Measurements from ENCODE around the gene ROBO4.

The ROBO4 gene

GRCh38 chr11:124916370-124916710, 18.7 kb upstream of the ROBO4 start:
- Histone ChIP-seq H3K36me3 (ENCODE audit: control insufficient read depth, insufficient read depth, low read length) (no peaks in the 10 kb centered on the region), H3K27me3 (ENCODE audit: control insufficient read depth, insufficient read depth, low read length) (peaks cover 22% of the 10 kb centered on the region), H3K4me1 (ENCODE audit: control insufficient read depth, insufficient read depth, low read length) (no peaks in the 10 kb centered on the region), H3K4me3 (ENCODE audit: low read length) (no peak overlapping the region), H3K9ac (ENCODE audit: low read length) (no peak overlapping the region), H3K9me3 (ENCODE audit: control insufficient read depth, low read length) (no peaks in the 10 kb centered on the region)

- no peak overlapping the region for H3K9ac ChIP-seq (ENCODE audit: low read length)
- H3K4me1 ChIP-seq (ENCODE audit: control insufficient read depth, insufficient read depth, low read length) = no peaks in the 10 kb centered on the region
- H3K4me3 ChIP-seq (ENCODE audit: low read length) = no peak overlapping the region
- no peaks in the 10 kb centered on the region for H3K9me3 ChIP-seq (ENCODE audit: control insufficient read depth, low read length)
- peaks cover 21% of the 10 kb centered on the region for H3K27me3 ChIP-seq (ENCODE audit: control insufficient read depth, insufficient read depth, low read length)
- no peaks in the 10 kb centered on the region for H3K36me3 ChIP-seq (ENCODE audit: control insufficient read depth, insufficient read depth, low read length)
Observed at GRCh38 chr11:124915541-124916369, 18.1 kb upstream of the ROBO4 start.

DNA sequence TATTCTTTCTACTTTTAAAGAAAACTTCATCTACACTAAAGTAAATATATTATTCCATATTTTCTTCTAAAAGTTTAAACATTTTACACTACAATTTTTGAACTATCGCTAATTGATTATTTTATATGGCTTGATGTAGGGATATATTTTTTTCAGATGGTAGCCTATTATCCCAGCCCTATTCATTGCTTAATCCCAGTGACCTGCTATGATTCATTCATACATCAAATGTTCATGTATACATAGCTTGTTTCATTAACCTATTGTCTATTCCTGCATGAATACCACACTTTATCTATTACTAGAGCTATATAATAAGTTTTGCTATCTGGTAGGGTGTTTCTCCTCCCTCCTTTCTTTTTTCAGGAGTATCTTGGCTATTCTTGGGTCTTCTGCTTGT, 5.0 kb upstream of the ROBO4 start:
- H3K4me3 ChIP-seq (ENCODE audit: low read length) = no peak overlapping the region
- no peaks in the 10 kb centered on the region for H3K9me3 ChIP-seq (ENCODE audit: control insufficient read depth, low read length)
- no peaks in the 10 kb centered on the region for H3K36me3 ChIP-seq (ENCODE audit: control insufficient read depth, insufficient read depth, low read length)
- no peaks in the 10 kb centered on the region for H3K4me1 ChIP-seq (ENCODE audit: control insufficient read depth, insufficient read depth, low read length)
- no peak overlapping the region for H3K9ac ChIP-seq (ENCODE audit: low read length)
- no peaks in the 10 kb centered on the region for H3K27me3 ChIP-seq (ENCODE audit: control insufficient read depth, insufficient read depth, low read length)

GRCh38 chr11:124900464-124900863, 2.8 kb upstream of the ROBO4 start:
- Histone ChIP-seq H3K4me3 (ENCODE audit: low read length) (no peak overlapping the region), H3K9me3 (ENCODE audit: control insufficient read depth, low read length) (no peaks in the 10 kb centered on the region), H3K36me3 (ENCODE audit: control insufficient read depth, insufficient read depth, low read length) (no peaks in the 10 kb centered on the region), H3K4me1 (ENCODE audit: control insufficient read depth, insufficient read depth, low read length) (no peaks in the 10 kb centered on the region), H3K27me3 (ENCODE audit: control insufficient read depth, insufficient read depth, low read length) (no peaks in the 10 kb centered on the region), H3K9ac (ENCODE audit: low read length) (no peak overlapping the region)

- H3K9ac ChIP-seq (ENCODE audit: low read length) = no peak overlapping the region
Observed at GRCh38 chr11:124899383-124900145, 1.9 kb upstream of the ROBO4 start.

GRCh38 chr11:124898711-124899110, 1.0 kb upstream of the ROBO4 start:
- Histone ChIP-seq H3K4me3 (ENCODE audit: low read length) (no peak overlapping the region), H3K9me3 (ENCODE audit: control insufficient read depth, low read length) (no peaks in the 10 kb centered on the region), H3K9ac (ENCODE audit: low read length) (no peak overlapping the region), H3K4me1 (ENCODE audit: control insufficient read depth, insufficient read depth, low read length) (no peaks in the 10 kb centered on the region), H3K27me3 (ENCODE audit: control insufficient read depth, insufficient read depth, low read length) (no peaks in the 10 kb centered on the region), H3K36me3 (ENCODE audit: control insufficient read depth, insufficient read depth, low read length) (no peaks in the 10 kb centered on the region)

More at GRCh38 chr11:124899383-124900145, 1.9 kb upstream of the ROBO4 start:
- Histone ChIP-seq H3K4me3 (ENCODE audit: low read length) (no peak overlapping the region), H3K27me3 (ENCODE audit: control insufficient read depth, insufficient read depth, low read length) (no peaks in the 10 kb centered on the region), H3K4me1 (ENCODE audit: control insufficient read depth, insufficient read depth, low read length) (no peaks in the 10 kb centered on the region), H3K36me3 (ENCODE audit: control insufficient read depth, insufficient read depth, low read length) (no peaks in the 10 kb centered on the region), H3K9me3 (ENCODE audit: control insufficient read depth, low read length) (no peaks in the 10 kb centered on the region)

DNA sequence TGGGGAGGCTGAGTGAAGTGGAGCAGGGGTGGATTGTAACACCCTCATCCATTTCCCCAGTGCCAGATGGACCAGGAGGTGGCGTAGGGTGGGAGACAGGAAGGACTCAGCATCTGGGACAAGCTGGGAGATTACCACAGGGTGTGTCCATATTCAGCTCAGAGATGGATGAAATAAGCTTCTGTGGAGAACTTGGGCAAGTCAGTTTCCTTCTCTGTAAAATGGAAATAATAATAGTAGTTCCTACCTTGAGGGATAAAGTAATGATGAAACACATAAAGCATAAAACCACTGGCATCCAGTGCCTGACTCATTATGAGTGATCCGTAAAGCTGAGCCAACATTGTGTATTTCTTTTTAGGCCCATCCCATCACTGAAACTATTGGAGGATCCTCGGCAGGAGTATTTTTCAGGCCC, 607 bp upstream of the ROBO4 start:
- Histone ChIP-seq H3K4me1 (ENCODE audit: control insufficient read depth, insufficient read depth, low read length) (no peaks in the 10 kb centered on the region), H3K9me3 (ENCODE audit: control insufficient read depth, low read length) (no peaks in the 10 kb centered on the region), H3K36me3 (ENCODE audit: control insufficient read depth, insufficient read depth, low read length) (no peaks in the 10 kb centered on the region), H3K9ac (ENCODE audit: low read length) (no peak overlapping the region), H3K4me3 (ENCODE audit: low read length) (no peak overlapping the region), H3K27me3 (ENCODE audit: control insufficient read depth, insufficient read depth, low read length) (no peaks in the 10 kb centered on the region)

DNA sequence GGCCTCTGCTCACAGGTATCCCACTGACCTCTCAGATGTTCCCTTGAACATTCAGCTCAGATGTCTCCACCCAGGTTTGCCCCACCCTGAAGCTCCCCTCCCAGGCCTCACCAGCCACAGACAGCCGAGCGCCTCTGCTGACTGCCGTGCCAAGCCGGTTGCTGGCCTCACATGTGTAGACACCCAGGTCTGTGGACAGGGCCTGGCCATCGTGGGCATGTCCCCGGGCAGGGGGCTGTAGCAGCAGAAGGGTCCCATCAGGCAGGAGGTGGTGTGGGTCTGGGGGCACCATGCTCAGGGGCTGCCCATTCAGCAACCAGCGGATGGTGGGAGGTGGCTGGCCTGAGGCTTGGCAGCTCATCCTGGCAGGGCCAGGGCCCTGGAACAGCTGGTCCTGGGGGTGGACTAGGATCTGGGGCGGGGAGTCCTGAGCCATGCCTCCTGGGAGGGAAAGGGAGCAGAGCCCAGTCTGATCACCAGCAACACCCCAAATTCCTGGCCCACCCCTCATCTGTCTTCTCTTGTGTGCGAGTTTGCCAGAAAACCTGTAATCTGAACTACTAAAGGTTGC, 759 bp downstream of the ROBO4 start:
- H3K9ac ChIP-seq (ENCODE audit: low read length) = no peak overlapping the region
- no peaks in the 10 kb centered on the region for H3K4me1 ChIP-seq (ENCODE audit: control insufficient read depth, insufficient read depth, low read length)
- H3K36me3 ChIP-seq (ENCODE audit: control insufficient read depth, insufficient read depth, low read length) = no peaks in the 10 kb centered on the region
- no peaks in the 10 kb centered on the region for H3K9me3 ChIP-seq (ENCODE audit: control insufficient read depth, low read length)
- no peaks in the 10 kb centered on the region for H3K27me3 ChIP-seq (ENCODE audit: control insufficient read depth, insufficient read depth, low read length)
- no peak overlapping the region for H3K4me3 ChIP-seq (ENCODE audit: low read length)

GRCh38 chr11:124896071-124896750, 1.5 kb downstream of the ROBO4 start:
- H3K27me3 ChIP-seq (ENCODE audit: control insufficient read depth, insufficient read depth, low read length) = no peaks in the 10 kb centered on the region
- no peak overlapping the region for H3K4me3 ChIP-seq (ENCODE audit: low read length)
- H3K36me3 ChIP-seq (ENCODE audit: control insufficient read depth, insufficient read depth, low read length) = no peaks in the 10 kb centered on the region
- no peaks in the 10 kb centered on the region for H3K4me1 ChIP-seq (ENCODE audit: control insufficient read depth, insufficient read depth, low read length)
- no peak overlapping the region for H3K9ac ChIP-seq (ENCODE audit: low read length)
- no peaks in the 10 kb centered on the region for H3K9me3 ChIP-seq (ENCODE audit: control insufficient read depth, low read length)

DNA sequence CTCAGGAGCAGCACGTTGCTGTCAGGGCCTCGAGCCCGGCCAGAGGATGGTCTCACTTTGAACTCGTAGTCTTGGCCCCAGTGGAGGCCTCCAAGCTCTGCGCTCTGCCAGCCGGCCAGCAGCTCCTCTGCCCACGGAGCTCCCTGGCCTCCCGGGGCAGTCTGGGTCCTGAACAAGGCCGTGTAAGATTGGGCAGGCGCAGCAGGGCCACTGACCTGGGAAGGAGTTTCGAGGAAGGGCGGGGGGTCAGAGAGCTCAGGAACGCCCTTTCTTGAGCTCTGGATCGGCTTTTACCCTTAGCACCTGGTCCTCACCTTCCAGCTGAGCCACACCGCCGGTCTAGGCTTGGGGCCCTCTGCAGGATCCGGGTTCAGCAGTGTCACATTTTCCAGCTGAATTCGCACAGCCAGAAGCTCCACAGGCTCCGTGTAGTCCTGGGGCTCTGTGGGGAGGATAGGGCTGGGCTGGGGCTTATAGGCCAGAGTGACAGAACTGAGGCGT, 2.1 kb downstream of the ROBO4 start:
- no peak overlapping the region for H3K9ac ChIP-seq (ENCODE audit: low read length)
- no peak overlapping the region for H3K4me3 ChIP-seq (ENCODE audit: low read length)
- H3K27me3 ChIP-seq (ENCODE audit: control insufficient read depth, insufficient read depth, low read length) = no peaks in the 10 kb centered on the region
- no peaks in the 10 kb centered on the region for H3K9me3 ChIP-seq (ENCODE audit: control insufficient read depth, low read length)
- no peaks in the 10 kb centered on the region for H3K36me3 ChIP-seq (ENCODE audit: control insufficient read depth, insufficient read depth, low read length)
- no peaks in the 10 kb centered on the region for H3K4me1 ChIP-seq (ENCODE audit: control insufficient read depth, insufficient read depth, low read length)

DNA sequence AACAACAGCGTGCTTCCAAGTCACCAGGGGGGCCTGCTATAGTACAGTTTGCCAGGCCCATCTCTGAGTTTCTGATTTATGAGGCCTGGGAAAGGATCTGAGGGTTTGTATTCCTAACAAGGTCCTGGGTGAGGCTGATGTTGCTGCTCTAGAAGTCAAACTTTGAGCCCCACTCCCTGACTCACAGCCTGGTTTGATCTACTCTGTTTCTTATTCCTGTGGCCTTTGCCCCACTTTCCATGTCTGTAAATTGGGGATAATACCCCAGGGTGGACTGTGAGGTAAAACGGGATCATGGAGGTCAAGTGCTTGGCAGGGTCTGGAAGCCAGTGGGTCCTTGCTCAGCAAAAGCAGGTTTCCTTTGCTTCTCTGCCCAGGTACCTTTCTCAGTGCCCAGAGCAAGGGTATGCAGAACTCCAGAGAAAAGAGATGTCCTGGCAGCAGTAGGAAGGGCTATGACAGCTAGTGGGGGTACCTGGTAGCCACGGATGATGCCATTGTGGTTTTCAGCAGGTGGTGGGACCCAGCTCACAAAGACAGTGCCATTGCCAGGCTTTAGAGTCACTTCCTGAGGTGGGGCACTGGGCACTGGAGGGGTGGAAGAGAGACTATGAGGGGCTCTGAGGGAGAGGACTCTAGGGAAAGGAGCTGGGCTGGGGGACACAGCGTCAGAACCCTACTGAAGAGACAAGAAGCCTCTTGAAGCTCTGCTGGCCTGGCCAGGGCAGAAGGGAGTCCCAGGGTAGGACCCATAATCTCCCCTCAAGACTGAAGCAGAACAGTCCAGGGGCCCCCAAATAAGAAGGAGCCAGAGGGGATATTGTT, 2.8 kb downstream of the ROBO4 start:
- H3K9me3 ChIP-seq (ENCODE audit: control insufficient read depth, low read length) = no peaks in the 10 kb centered on the region
- no peak overlapping the region for H3K4me3 ChIP-seq (ENCODE audit: low read length)
- H3K4me1 ChIP-seq (ENCODE audit: control insufficient read depth, insufficient read depth, low read length) = no peaks in the 10 kb centered on the region
- H3K27me3 ChIP-seq (ENCODE audit: control insufficient read depth, insufficient read depth, low read length) = no peaks in the 10 kb centered on the region
- no peak overlapping the region for H3K9ac ChIP-seq (ENCODE audit: low read length)
- H3K36me3 ChIP-seq (ENCODE audit: control insufficient read depth, insufficient read depth, low read length) = no peaks in the 10 kb centered on the region
